Memory B cell (primary cell): ENCODE data around the gene CARMIL3.

ENCODE experiments used
- ATAC-seq: fragments of 150-1000 bp; cut with Tn5 transposase; 2 replicates; pipeline ENCODE4 v1.10.0; 2021; ENCODE audit warnings: low read depth, mild to moderate bottlenecking, moderate library complexity
- DNase-seq, 2 donors: peaks; one replicate each; pipeline ENCODE4 v3.0.0; 2022; ENCODE audit warnings: low spot score in 2 of 2
- H3K27ac Mint-ChIP-seq: one replicate; pipeline ENCODE4 v1.8.0; 2022; ENCODE audit warnings: mild to moderate bottlenecking, moderate library complexity, mixed read lengths
- H3K27me3 Mint-ChIP-seq: one replicate; pipeline ENCODE4 v1.8.0; 2022; ENCODE audit warnings: mixed read lengths
- H3K36me3 Mint-ChIP-seq: one replicate; pipeline ENCODE4 v1.8.0; 2022; ENCODE audit warnings: mild to moderate bottlenecking, mixed read lengths
- H3K4me1 Mint-ChIP-seq: one replicate; pipeline ENCODE4 v1.8.0; 2022; ENCODE audit warnings: mixed read lengths
- H3K4me3 Mint-ChIP-seq: one replicate; pipeline ENCODE4 v1.8.0; 2022; ENCODE audit warnings: mild to moderate bottlenecking, moderate library complexity, mixed read lengths
- H3K9me3 Mint-ChIP-seq: one replicate; pipeline ENCODE4 v1.8.0; 2022; ENCODE audit warnings: mixed read lengths

CARMIL3 gene

GRCh38 chr14:24052656-24053547 is 1.1 kb downstream of the CARMIL3 start:
- Mint-ChIP-seq H3K36me3 (peaks cover 4% of the 10 kb centered on the region), H3K4me1 (peaks cover 39% of the 10 kb centered on the region), H3K27me3 (no peaks in the 10 kb centered on the region), H3K27ac (no peak overlapping the region), H3K4me3 (peak overlapping the region; percentile 83), H3K9me3 (no peaks in the 10 kb centered on the region)
- DNase-seq (no peak), ATAC-seq (no peak)

GRCh38 chr14:24053548-24054323 is 1.9 kb downstream of the CARMIL3 start:
- H3K4me1 Mint-ChIP-seq: peaks cover 34% of the 10 kb centered on the region
- no peaks in the 10 kb centered on the region for H3K9me3 Mint-ChIP-seq
- ATAC-seq (no peak), DNase-seq (no peak)
- H3K27ac Mint-ChIP-seq: no peak overlapping the region
- peaks cover 4% of the 10 kb centered on the region for H3K36me3 Mint-ChIP-seq
- H3K27me3 Mint-ChIP-seq: no peaks in the 10 kb centered on the region
- peak overlapping the region; percentile 83 for H3K4me3 Mint-ChIP-seq

GRCh38 chr14:24054324-24054641 is 2.5 kb downstream of the CARMIL3 start:
- Mint-ChIP-seq H3K4me1 (peaks cover 30% of the 10 kb centered on the region), H3K9me3 (no peaks in the 10 kb centered on the region), H3K4me3 (no peak overlapping the region), H3K36me3 (peaks cover 4% of the 10 kb centered on the region), H3K27me3 (no peaks in the 10 kb centered on the region), H3K27ac (no peak overlapping the region)
- ATAC-seq: no peak
- DNase-seq: no peak

GRCh38 chr14:24054646-24055045 is 2.8 kb downstream of the CARMIL3 start:
- Mint-ChIP-seq H3K27me3 (no peaks in the 10 kb centered on the region), H3K27ac (no peak overlapping the region), H3K9me3 (no peaks in the 10 kb centered on the region), H3K4me3 (no peak overlapping the region), H3K36me3 (peaks cover 4% of the 10 kb centered on the region), H3K4me1 (peaks cover 27% of the 10 kb centered on the region)
- ATAC-seq: no peak
- DNase-seq: no peak

GRCh38 chr14:24055971-24056799 is 4.4 kb downstream of the CARMIL3 start:
- DNase-seq: no peak
- Mint-ChIP-seq H3K9me3 (no peaks in the 10 kb centered on the region), H3K4me3 (no peak overlapping the region), H3K27me3 (no peaks in the 10 kb centered on the region), H3K27ac (no peak overlapping the region), H3K4me1 (peaks cover 16% of the 10 kb centered on the region), H3K36me3 (peaks cover 4% of the 10 kb centered on the region)
- no peak for ATAC-seq

- Mint-ChIP-seq H3K4me1 (peaks cover 14% of the 10 kb centered on the region), H3K4me3 (no peak overlapping the region), H3K27ac (no peak overlapping the region), H3K36me3 (peaks cover 4% of the 10 kb centered on the region), H3K27me3 (no peaks in the 10 kb centered on the region), H3K9me3 (no peaks in the 10 kb centered on the region)
- DNase-seq (no peak), ATAC-seq (no peak)
These were observed 5.0 kb downstream of the CARMIL3 start for GRCh38 chr14:24056800-24057184.

- H3K36me3 Mint-ChIP-seq: peaks cover 4% of the 10 kb centered on the region
- H3K9me3 Mint-ChIP-seq: no peaks in the 10 kb centered on the region
- no peaks in the 10 kb centered on the region for H3K27me3 Mint-ChIP-seq
- ATAC-seq: no peak
- peaks cover 14% of the 10 kb centered on the region for H3K4me1 Mint-ChIP-seq
- H3K4me3 Mint-ChIP-seq: no peak overlapping the region
- no peak overlapping the region for H3K27ac Mint-ChIP-seq
- no peak for DNase-seq
These were observed 5.5 kb downstream of the CARMIL3 start for GRCh38 chr14:24057271-24057670.

- peaks cover 4% of the 10 kb centered on the region for H3K36me3 Mint-ChIP-seq
- no peak overlapping the region for H3K4me3 Mint-ChIP-seq
- H3K9me3 Mint-ChIP-seq: no peaks in the 10 kb centered on the region
- DNase-seq (no peak), ATAC-seq (no peak)
- no peak overlapping the region for H3K27ac Mint-ChIP-seq
- peaks cover 11% of the 10 kb centered on the region for H3K4me1 Mint-ChIP-seq
- no peaks in the 10 kb centered on the region for H3K27me3 Mint-ChIP-seq
These were observed 6.1 kb downstream of the CARMIL3 start for GRCh38 chr14:24057867-24058259.

- H3K27ac Mint-ChIP-seq: no peak overlapping the region
- peak; percentile 43 to 47 for DNase-seq
- H3K4me3 Mint-ChIP-seq: no peak overlapping the region
- H3K4me1 Mint-ChIP-seq: peaks cover 5% of the 10 kb centered on the region
- ATAC-seq: peak; percentile 67
- H3K27me3 Mint-ChIP-seq: no peaks in the 10 kb centered on the region
- peaks cover 4% of the 10 kb centered on the region for H3K36me3 Mint-ChIP-seq
- H3K9me3 Mint-ChIP-seq: no peaks in the 10 kb centered on the region
These were observed 6.6 kb downstream of the CARMIL3 start for GRCh38 chr14:24058260-24058950.

- Mint-ChIP-seq H3K4me3 (no peak overlapping the region), H3K9me3 (no peaks in the 10 kb centered on the region), H3K4me1 (peaks cover 4% of the 10 kb centered on the region), H3K27me3 (no peaks in the 10 kb centered on the region), H3K27ac (no peak overlapping the region), H3K36me3 (peaks cover 3% of the 10 kb centered on the region)
- ATAC-seq (no peak), DNase-seq (no peak)
These were observed 7.2 kb downstream of the CARMIL3 start for GRCh38 chr14:24058951-24059475.

- ATAC-seq (no peak), DNase-seq (no peak)
- Mint-ChIP-seq H3K36me3 (peaks cover 3% of the 10 kb centered on the region), H3K4me1 (peaks cover 4% of the 10 kb centered on the region), H3K27ac (no peak overlapping the region), H3K27me3 (no peaks in the 10 kb centered on the region), H3K9me3 (no peaks in the 10 kb centered on the region), H3K4me3 (no peak overlapping the region)
These were observed 8.1 kb downstream of the CARMIL3 start for GRCh38 chr14:24059841-24060388.

GRCh38 chr14:24060443-24060842 is 8.6 kb downstream of the CARMIL3 start:
- H3K27me3 Mint-ChIP-seq: no peaks in the 10 kb centered on the region
- H3K4me3 Mint-ChIP-seq: no peak overlapping the region
- no peaks in the 10 kb centered on the region for H3K9me3 Mint-ChIP-seq
- no peak overlapping the region for H3K27ac Mint-ChIP-seq
- no peak for DNase-seq
- no peak for ATAC-seq
- peaks cover 4% of the 10 kb centered on the region for H3K4me1 Mint-ChIP-seq
- H3K36me3 Mint-ChIP-seq: peaks cover 3% of the 10 kb centered on the region
